ENCODE data around the gene TJP3. TPM values are rescaled to one million over a fixed set of nuclear protein-coding genes. Genes with fewer than 3 reads are reported as not detected.

Gene TJP3
- total RNA-seq, 1 experiment from 2014 or later = not detected

DNA sequence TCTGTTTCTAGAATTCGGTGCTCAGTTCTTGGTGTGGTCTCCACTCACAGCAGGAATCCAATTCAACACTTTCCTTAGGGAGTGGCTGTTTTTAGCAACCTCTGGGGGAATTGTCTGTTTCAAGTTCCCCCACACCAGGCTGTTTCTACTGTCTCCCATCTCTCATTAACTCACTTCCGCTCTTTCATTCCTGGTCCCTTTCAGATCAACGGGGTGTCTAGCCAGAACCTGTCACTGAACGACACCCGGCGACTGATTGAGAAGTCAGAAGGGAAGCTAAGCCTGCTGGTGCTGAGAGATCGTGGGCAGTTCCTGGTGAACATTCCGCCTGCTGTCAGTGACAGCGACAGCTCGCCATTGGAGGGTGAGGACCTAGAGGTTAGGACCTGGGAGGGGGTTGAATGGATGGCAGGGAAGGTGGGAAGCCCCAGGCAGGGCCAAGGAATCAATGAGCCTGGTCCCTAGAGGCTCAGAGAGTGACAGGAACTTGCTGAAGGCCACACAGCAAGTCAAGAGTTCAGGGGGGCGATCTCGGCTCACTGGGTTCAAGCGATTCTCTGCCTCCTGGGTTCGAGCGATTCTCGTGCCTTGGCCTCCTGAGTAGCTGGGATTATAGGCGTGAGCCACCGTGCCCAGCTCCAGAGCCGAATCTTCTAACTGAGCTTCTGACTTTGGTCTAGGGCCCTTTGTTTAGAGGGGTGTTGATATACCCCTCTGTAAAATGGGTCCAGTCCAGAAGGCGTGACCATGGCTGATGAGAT, 25.5 kb downstream of the TJP3 start:
- Histone ChIP-seq H3K4me1 (ENCODE audit: low read length) (no peaks in the 10 kb centered on the region), H4K20me1 (ENCODE audit: insufficient read depth, low read depth, low read length) (no peaks in the 10 kb centered on the region; the same call in 1 of the 2 replicates), H3K4me3 (ENCODE audit: low read length) (no peak overlapping the region), H2AFZ (ENCODE audit: low read length) (no peak overlapping the region), H3K79me2 (ENCODE audit: low read length) (no peaks in the 10 kb centered on the region), H3K27me3 (ENCODE audit: low read length) (no peaks in the 10 kb centered on the region), H3K27ac (ENCODE audit: low read length) (no peak overlapping the region), H3K9me2 (replicated peaks; ENCODE audit: insufficient read depth, low read length) (no peaks in the 10 kb centered on the region), H3K36me3 (ENCODE audit: insufficient read depth, low read length) (no peaks in the 10 kb centered on the region), H3K9ac (ENCODE audit: low read length) (no peak overlapping the region), H3K4me2 (ENCODE audit: low read depth, low read length, poor library complexity, severe bottlenecking) (no peak overlapping the region), H3K9me3 (ENCODE audit: low read length) (no peaks in the 10 kb centered on the region)
- no peak for DNase-seq

DNA sequence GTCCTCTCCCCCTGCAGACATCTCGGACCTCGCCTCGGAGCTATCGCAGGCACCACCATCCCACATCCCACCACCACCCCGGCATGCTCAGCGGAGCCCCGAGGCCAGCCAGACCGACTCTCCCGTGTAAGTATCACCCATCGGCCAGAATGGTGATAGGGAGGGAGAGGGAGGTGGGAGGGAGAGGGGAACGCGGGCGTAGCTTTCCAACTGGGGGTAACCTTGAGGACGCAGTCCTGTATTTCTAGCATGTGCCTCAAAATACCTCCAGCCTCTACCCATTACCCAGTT, 26.1 kb downstream of the TJP3 start:
- Histone ChIP-seq H3K79me2 (ENCODE audit: low read length) (no peaks in the 10 kb centered on the region), H3K9me3 (ENCODE audit: low read length) (no peaks in the 10 kb centered on the region), H4K20me1 (ENCODE audit: insufficient read depth, low read depth, low read length) (no peaks in the 10 kb centered on the region; the same call in 1 of the 2 replicates), H3K9ac (ENCODE audit: low read length) (no peak overlapping the region), H3K4me1 (ENCODE audit: low read length) (no peaks in the 10 kb centered on the region), H3K27me3 (ENCODE audit: low read length) (no peaks in the 10 kb centered on the region), H3K4me2 (ENCODE audit: low read depth, low read length, poor library complexity, severe bottlenecking) (no peak overlapping the region), H3K9me2 (replicated peaks; ENCODE audit: insufficient read depth, low read length) (no peaks in the 10 kb centered on the region), H3K27ac (ENCODE audit: low read length) (no peak overlapping the region), H2AFZ (ENCODE audit: low read length) (no peak overlapping the region), H3K36me3 (ENCODE audit: insufficient read depth, low read length) (no peaks in the 10 kb centered on the region), H3K4me3 (ENCODE audit: low read length) (no peak overlapping the region)
- DNase-seq = no peak

DNA sequence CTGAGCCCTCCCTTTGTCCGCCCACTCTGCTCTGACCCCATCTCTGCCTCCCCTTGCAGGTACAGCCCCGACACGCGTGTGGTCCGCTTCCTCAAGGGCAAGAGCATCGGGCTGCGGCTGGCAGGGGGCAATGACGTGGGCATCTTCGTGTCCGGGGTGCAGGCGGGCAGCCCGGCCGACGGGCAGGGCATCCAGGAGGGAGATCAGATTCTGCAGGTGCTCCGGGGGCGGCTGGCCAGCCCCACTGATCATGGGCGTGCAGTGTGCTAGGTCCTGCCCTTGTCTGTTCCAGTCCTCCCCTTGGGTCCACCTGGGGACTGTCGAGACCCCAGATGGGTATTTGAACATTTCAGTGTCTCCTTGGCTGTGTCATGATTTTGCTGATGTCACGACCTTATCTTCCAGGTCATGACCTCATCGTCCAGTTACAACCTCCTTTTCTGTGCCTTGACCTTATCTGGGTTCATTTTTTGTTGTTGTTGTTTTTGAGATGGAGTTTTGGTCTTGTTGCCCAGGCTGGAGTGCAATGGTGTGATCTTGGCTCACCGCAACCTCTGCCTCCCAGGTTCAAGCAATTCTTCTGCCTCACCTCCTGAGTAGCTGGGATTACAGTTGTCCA, 28.0 kb downstream of the TJP3 start:
- H3K9me2 ChIP-seq (replicated peaks; ENCODE audit: insufficient read depth, low read length) = no peaks in the 10 kb centered on the region
- H3K4me3 ChIP-seq (ENCODE audit: low read length) = no peak overlapping the region
- H3K79me2 ChIP-seq (ENCODE audit: low read length) = no peaks in the 10 kb centered on the region
- H3K9me3 ChIP-seq (ENCODE audit: low read length) = no peaks in the 10 kb centered on the region
- no peaks in the 10 kb centered on the region; the same call in 1 of the 2 replicates for H4K20me1 ChIP-seq (ENCODE audit: insufficient read depth, low read depth, low read length)
- DNase-seq = no peak
- no peak overlapping the region for H2AFZ ChIP-seq (ENCODE audit: low read length)
- H3K4me1 ChIP-seq (ENCODE audit: low read length) = no peaks in the 10 kb centered on the region
- no peaks in the 10 kb centered on the region for H3K36me3 ChIP-seq (ENCODE audit: insufficient read depth, low read length)
- H3K4me2 ChIP-seq (ENCODE audit: low read depth, low read length, poor library complexity, severe bottlenecking) = no peak overlapping the region
- no peak overlapping the region for H3K9ac ChIP-seq (ENCODE audit: low read length)
- no peaks in the 10 kb centered on the region for H3K27me3 ChIP-seq (ENCODE audit: low read length)
- H3K27ac ChIP-seq (ENCODE audit: low read length) = no peak overlapping the region

DNA sequence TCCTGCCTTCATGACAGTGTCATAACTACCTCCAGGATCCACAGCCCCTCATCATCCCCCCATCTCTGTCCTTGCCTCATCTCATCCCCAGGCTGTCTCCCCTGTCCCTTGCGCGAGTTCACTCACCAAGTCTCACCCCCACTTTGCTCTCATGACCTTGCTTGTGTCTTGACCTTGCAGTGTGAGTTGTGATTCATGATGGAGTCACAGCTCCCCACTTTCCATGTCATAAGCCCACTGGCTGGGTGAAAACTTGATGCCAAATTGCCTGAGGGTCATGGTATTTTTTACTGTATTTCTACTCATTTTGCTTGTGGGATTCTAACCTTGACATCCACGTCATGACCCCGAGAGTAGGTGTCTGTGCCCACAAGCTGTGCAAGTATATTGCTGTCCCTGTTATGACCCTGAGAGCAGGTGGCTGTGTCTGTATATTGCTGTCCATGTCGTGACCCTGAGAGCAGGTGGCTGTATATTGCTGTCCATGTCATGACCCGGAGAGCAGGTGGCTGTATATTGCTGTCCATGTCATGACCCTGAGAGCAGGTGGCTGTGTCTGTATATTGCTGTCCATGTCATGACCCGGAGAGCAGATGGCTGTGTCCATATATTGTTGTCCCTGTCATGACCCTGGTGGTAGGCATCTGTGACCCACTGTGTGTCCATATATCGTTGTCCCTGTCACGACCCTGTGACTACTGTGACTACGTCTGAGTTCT, 29.5 kb downstream of the TJP3 start:
- no peak overlapping the region for H2AFZ ChIP-seq (ENCODE audit: low read length)
- no peaks in the 10 kb centered on the region for H3K4me1 ChIP-seq (ENCODE audit: low read length)
- H3K9me3 ChIP-seq (ENCODE audit: low read length) = no peaks in the 10 kb centered on the region
- no peak overlapping the region for H3K4me3 ChIP-seq (ENCODE audit: low read length)
- no peaks in the 10 kb centered on the region; the same call in 1 of the 2 replicates for H4K20me1 ChIP-seq (ENCODE audit: insufficient read depth, low read depth, low read length)
- H3K4me2 ChIP-seq (ENCODE audit: low read depth, low read length, poor library complexity, severe bottlenecking) = no peak overlapping the region
- H3K27ac ChIP-seq (ENCODE audit: low read length) = no peak overlapping the region
- H3K79me2 ChIP-seq (ENCODE audit: low read length) = no peaks in the 10 kb centered on the region
- no peaks in the 10 kb centered on the region for H3K9me2 ChIP-seq (replicated peaks; ENCODE audit: insufficient read depth, low read length)
- no peaks in the 10 kb centered on the region for H3K27me3 ChIP-seq (ENCODE audit: low read length)
- no peaks in the 10 kb centered on the region for H3K36me3 ChIP-seq (ENCODE audit: insufficient read depth, low read length)
- DNase-seq = no peak
- no peak overlapping the region for H3K9ac ChIP-seq (ENCODE audit: low read length)

DNA sequence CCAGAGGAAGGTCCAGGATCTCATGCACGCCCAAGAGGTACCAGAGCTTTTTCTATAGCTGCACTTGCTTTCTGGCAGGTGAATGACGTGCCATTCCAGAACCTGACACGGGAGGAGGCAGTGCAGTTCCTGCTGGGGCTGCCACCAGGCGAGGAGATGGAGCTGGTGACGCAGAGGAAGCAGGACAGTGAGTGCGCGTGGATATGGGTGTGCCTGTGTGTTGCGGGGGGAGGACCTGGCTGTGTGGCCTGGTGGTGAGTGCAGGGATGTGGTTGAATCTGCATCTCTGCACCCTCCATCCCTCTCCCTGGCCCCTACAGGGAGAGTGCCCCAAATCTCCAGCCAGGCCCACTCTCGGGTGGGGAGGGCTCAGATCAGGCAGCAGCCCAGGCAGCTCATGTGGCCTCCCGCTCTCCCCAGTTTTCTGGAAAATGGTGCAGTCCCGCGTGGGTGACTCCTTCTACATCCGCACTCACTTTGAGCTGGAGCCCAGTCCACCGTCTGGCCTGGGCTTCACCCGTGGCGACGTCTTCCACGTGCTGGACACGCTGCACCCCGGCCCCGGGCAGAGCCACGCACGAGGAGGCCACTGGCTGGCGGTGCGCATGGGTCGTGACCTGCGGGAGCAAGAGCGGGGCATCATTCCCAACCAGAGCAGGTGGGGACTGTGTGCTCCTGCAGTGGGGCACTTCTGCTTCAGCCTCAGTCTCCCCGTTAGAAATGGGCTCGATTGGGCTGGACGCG, 30.5 kb downstream of the TJP3 start:
- Histone ChIP-seq H3K9me2 (replicated peaks; ENCODE audit: insufficient read depth, low read length) (no peaks in the 10 kb centered on the region), H3K27me3 (ENCODE audit: low read length) (no peaks in the 10 kb centered on the region), H3K4me3 (ENCODE audit: low read length) (no peak overlapping the region), H3K79me2 (ENCODE audit: low read length) (no peaks in the 10 kb centered on the region), H4K20me1 (ENCODE audit: insufficient read depth, low read depth, low read length) (no peaks in the 10 kb centered on the region; the same call in 1 of the 2 replicates), H3K4me1 (ENCODE audit: low read length) (no peaks in the 10 kb centered on the region), H3K9ac (ENCODE audit: low read length) (no peak overlapping the region), H3K27ac (ENCODE audit: low read length) (no peak overlapping the region), H3K36me3 (ENCODE audit: insufficient read depth, low read length) (no peaks in the 10 kb centered on the region), H3K4me2 (ENCODE audit: low read depth, low read length, poor library complexity, severe bottlenecking) (no peak overlapping the region), H2AFZ (ENCODE audit: low read length) (no peak overlapping the region), H3K9me3 (ENCODE audit: low read length) (no peaks in the 10 kb centered on the region)
- no peak for DNase-seq

DNA sequence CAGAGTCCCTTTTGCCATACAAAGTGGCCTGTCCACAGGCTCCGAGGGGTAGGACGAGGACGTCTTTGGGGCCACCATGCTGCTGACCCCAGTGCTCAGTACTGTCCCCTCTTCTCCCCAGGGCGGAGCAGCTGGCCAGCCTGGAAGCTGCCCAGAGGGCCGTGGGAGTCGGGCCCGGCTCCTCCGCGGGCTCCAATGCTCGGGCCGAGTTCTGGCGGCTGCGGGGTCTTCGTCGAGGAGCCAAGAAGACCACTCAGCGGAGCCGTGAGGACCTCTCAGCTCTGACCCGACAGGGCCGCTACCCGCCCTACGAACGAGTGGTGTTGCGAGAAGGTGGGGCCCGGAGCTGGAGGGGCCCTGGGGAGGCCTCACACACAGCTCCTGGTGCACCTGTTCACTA, 32.2 kb downstream of the TJP3 start:
- Histone ChIP-seq H3K9ac (ENCODE audit: low read length) (no peak overlapping the region), H4K20me1 (ENCODE audit: insufficient read depth, low read depth, low read length) (no peaks in the 10 kb centered on the region), H3K9me2 (replicated peaks; ENCODE audit: insufficient read depth, low read length) (no peaks in the 10 kb centered on the region), H3K4me1 (ENCODE audit: low read length) (no peaks in the 10 kb centered on the region), H3K27me3 (ENCODE audit: low read length) (no peaks in the 10 kb centered on the region), H3K4me3 (ENCODE audit: low read length) (no peak overlapping the region), H3K36me3 (ENCODE audit: insufficient read depth, low read length) (no peaks in the 10 kb centered on the region), H2AFZ (ENCODE audit: low read length) (no peak overlapping the region), H3K9me3 (ENCODE audit: low read length) (no peaks in the 10 kb centered on the region), H3K4me2 (ENCODE audit: low read depth, low read length, poor library complexity, severe bottlenecking) (no peak overlapping the region), H3K27ac (ENCODE audit: low read length) (no peak overlapping the region), H3K79me2 (ENCODE audit: low read length) (no peaks in the 10 kb centered on the region)
- DNase-seq = no peak

DNA sequence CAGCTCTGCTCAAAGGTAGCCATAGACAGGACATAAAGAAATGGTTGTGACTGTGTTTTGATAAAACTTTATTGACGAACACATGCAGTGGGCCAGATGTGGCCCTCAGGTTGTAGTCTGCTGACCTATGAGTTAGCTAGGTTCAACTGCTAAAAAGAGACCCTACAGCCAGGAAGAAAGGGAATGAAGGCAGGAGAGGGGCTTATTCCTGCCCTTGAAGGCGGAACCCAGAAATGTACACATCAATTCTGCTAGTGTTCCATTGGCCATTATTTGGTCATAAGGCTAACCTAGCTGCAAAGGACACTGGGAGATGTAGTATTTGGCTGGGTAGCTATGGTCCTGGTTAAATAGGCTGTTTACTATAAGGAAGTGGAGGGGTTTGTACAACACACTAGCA, 35.3 kb downstream of the TJP3 start:
- H3K4me2 ChIP-seq (ENCODE audit: low read depth, low read length, poor library complexity, severe bottlenecking) = no peak overlapping the region
- DNase-seq = peak; percentile 69
- no peaks in the 10 kb centered on the region for H3K36me3 ChIP-seq (ENCODE audit: insufficient read depth, low read length)
- no peaks in the 10 kb centered on the region for H3K9me3 ChIP-seq (ENCODE audit: low read length)
- no peaks in the 10 kb centered on the region for H3K9me2 ChIP-seq (replicated peaks; ENCODE audit: insufficient read depth, low read length)
- H3K9ac ChIP-seq (ENCODE audit: low read length) = no peak overlapping the region
- H2AFZ ChIP-seq (ENCODE audit: low read length) = no peak overlapping the region
- H3K4me1 ChIP-seq (ENCODE audit: low read length) = no peaks in the 10 kb centered on the region
- no peaks in the 10 kb centered on the region for H3K27me3 ChIP-seq (ENCODE audit: low read length)
- no peak overlapping the region for H3K4me3 ChIP-seq (ENCODE audit: low read length)
- H3K27ac ChIP-seq (ENCODE audit: low read length) = no peak overlapping the region
- H4K20me1 ChIP-seq (ENCODE audit: insufficient read depth, low read depth, low read length) = no peaks in the 10 kb centered on the region
- no peaks in the 10 kb centered on the region for H3K79me2 ChIP-seq (ENCODE audit: low read length)

Data from Karpas-422 (cell line).